HG03039 (cell line): ENCODE results near the gene MAP2K4.

ENCODE experiments used
- ATAC-seq: cut with Tn5 transposase; IDR thresholded peaks from one replicate; pipeline ENCODE4 v1.9.1; 2021; ENCODE audit warnings: mild to moderate bottlenecking, moderate library complexity; ENCODE audit not compliant: unreplicated experiment

The MAP2K4 gene

GRCh38 chr17:12035673-12036072 is 15.0 kb downstream of the MAP2K4 start:
- ATAC-seq, result no peak

DNA sequence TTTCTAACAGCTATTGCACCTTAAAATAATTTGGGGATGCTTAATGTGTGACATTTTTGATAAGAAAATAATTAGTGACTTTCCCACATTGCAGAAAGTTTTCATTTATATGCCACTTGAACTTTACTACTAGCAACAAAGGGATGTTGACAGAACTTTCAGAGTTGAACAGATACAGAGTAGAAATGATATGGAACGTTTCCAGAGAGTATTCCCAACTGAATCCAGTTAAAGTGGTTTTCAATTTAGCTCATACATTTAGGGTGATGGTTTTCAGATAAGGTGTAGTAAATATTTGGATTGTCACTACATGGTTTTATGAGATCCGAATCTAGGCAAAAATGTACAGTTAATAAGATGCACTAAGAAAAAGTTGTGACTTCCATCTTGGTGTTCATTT is 17.3 kb downstream of the MAP2K4 start:
- ATAC-seq, result no peak

- ATAC-seq, result no peak
Measured at GRCh38 chr17:12040478-12040877, 19.8 kb downstream of the MAP2K4 start.

- no peak for ATAC-seq
Measured at GRCh38 chr17:12041312-12041711, 20.6 kb downstream of the MAP2K4 start.

- ATAC-seq, result no peak
Measured at GRCh38 chr17:12043702-12044101, 23.0 kb downstream of the MAP2K4 start.

GRCh38 chr17:12046786-12047185 is 26.1 kb downstream of the MAP2K4 start:
- no peak for ATAC-seq

GRCh38 chr17:12047681-12048376 is 27.2 kb downstream of the MAP2K4 start:
- no peak for ATAC-seq

GRCh38 chr17:12048843-12049473 is 28.3 kb downstream of the MAP2K4 start:
- ATAC-seq, result no peak

DNA sequence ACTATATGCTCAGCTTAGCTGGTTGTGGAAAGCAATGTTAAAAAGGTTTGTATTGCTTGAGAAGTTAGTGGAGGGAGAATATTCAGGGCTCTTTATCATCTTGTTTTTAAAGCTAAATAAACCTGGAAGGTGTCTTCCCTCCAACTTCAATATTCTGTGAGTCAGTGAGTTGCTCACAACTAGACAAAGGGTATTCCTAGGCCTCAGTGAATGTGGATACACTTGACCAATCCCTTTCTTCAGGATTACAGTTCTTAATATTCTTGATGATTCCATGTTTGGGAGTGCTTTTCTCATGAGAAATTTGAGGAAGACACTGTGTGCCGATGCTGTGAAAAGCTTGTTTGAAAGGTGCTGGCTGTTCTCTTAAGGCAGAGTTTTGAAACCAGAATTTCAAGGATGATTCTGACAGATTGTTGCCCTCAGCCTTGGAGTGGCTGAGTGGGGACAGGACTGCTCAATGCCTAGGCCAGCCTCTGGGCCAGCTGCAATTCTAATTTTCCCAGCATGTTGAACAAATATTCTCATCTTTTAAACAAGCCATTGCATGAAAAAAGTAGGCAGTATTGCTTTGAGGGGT is 30.1 kb downstream of the MAP2K4 start:
- no peak for ATAC-seq

GRCh38 chr17:12053552-12053951 is 32.9 kb downstream of the MAP2K4 start:
- ATAC-seq, result no peak

DNA sequence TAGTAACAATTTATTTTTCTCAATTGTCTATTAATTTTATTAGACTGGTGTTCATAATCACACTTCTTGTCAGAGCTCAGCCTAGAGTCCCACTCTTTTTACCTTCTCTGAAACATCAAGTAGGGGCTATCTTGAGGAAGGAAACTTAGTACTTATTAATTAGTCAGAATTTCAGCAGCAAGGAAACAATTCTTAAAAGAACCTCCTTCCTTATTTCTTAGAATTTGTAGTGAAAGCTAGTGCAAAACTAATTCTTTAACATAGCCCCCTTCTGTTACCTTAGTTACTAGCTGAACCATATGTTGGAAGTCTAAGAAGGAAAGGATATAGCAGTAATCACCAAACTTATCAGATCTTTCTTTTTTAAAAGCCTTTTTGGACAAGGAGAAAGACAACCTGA is 35.2 kb downstream of the MAP2K4 start:
- no peak for ATAC-seq

DNA sequence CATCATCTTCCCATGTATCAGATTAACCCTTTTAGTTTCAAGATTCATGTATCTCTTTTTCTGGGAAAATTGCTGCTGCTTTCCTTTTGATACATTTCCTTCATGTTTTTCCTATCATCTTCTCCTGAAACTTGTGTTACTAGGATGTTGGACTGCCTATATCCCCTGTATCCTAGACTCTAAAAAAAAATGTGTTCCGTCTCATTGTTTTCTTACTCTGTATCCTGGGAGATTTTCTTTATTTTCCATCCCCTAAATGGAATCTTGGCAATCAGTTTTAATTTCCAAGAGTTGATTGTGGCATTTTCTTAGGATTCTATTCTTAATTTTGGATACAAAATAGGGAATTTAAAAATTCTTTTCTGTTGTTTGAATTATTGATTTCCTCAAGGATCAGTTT is 36.8 kb downstream of the MAP2K4 start:
- no peak for ATAC-seq

DNA sequence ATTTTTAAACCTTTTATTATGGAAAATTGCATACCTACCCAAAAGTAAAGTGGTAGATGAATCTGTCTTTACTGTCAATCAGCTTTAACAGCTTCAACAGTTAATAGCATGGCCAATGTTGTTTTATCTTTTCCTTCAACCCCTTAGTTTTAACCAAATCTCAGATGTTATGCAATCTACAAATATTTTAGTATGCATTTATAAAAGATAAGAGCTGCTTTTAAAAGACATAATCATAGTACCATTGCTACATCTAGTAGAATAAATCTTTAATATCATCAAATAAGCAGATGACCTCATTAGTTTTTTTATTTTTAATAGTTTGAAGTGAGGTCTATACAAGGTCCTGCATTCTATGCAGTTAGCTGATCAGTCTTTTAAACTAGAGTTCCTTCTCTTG is 37.9 kb downstream of the MAP2K4 start:
- ATAC-seq, result no peak

DNA sequence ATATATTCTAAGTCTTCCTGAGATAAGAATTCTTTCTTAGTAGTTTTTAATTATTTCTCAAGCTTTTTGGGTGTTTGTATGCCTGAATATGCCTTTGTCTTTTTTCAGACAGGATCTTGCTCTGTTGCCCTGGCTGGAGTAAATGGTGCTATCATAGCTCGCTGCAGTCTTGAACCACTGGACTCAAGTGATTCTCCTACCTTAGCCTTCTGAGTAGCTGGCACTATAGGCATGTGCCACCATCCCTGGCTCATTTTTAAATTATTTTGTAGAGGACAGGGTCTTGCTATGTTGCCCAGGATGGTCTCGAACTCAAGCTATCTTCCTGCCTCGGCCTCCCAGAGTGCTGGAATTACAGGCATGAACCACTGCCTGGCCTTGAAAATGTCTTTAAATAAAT is 41.6 kb downstream of the MAP2K4 start:
- no peak for ATAC-seq

DNA sequence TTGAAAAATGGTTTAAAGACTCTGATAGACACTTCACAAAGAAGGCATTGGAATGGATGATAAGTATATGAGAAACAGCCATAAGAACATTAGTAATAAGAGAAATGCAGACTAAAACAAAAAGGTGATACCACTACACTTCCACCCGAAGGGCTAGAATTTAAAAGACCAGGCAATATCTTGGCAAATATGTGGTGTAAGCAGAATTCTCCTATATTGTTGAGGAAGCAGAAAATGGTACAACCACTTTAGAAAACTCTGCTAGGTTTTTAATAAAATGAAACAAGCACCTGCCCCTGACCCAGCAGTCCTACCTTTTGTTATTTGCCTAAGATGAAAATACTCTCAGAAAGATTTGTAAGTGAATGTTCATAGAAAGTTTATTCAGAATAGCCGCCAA is 43.7 kb downstream of the MAP2K4 start:
- no peak for ATAC-seq

DNA sequence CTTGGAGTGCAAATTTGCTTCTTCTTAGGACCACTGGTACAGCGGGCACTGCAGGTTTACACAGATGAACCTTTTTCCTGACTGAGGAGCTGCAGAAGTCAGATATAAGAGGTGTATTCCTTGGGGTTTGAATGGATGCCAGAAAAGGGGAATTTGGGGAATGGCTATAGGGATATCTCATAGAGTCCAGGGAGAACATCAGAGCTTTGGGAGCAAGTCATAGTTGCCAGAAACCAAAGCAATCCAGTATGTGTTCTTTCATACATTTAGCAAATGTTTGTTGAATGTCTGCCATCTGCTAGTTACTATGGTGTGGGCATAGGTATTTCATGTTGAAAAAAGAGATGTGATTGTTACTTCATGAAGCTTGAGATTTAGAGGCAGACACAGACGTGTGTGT is 46.8 kb downstream of the MAP2K4 start:
- no peak for ATAC-seq

DNA sequence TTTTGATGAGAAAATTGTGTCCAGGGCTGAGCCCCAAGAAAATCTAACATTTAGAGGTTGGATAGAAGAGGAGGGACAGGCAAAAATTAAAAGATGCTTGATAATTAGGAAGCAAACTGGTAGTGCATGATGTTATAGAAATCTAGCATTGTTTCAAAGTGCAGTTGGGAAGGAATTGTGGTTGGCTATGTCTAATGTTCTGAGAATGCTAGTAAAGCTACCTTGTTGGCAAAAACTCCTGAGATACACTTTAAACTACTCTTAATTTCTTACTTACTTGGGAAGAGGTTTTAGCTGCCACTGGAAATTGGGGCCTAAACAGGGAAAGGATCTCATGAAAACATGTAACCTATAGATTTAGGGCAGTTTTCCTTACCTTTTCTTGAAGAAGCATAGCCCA is 48.3 kb downstream of the MAP2K4 start:
- no peak for ATAC-seq

DNA sequence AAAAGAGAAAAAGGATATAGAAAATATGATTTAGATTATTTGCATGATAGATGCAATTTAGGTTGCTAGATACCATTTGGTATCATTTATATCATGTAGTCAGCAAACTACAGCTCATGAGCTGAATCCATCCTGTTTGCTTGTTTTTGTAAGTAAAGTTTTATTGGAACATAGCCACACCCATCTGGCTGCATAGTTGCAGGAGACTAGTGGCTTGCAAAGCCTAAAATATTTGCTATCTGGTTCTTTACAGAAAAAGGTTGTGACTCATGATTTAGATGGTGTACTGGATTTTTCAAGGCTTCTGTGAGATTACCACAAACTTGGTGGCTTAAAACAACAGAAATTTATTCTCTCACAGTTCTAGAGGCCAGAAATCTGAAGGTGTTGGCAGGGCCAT is 49.9 kb downstream of the MAP2K4 start:
- no peak for ATAC-seq

- no peak for ATAC-seq
Measured at GRCh38 chr17:12074346-12074745, 53.7 kb downstream of the MAP2K4 start.

DNA sequence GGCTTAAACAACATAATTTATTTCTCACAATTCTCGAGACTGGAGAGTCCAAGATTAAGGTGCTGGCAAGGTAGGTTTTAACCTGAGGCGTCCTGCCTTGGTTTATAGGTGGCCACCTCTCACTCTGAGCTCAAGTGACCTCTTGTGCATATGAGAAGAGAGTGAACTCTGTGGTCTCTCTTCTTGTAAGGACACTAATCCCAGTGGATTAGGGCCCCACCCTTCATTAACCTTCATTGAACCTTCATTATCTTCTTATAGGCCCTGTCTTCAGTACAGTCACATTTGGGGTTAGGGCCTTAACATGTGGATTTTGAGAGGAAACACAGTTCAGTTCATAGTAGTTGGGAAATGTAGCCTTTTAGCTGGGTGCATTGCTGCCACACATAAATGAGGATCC is 57.1 kb downstream of the MAP2K4 start:
- ATAC-seq, result no peak

GRCh38 chr17:12078791-12079190 is 58.1 kb downstream of the MAP2K4 start:
- ATAC-seq, result no peak

GRCh38 chr17:12081720-12082119 is 61.0 kb downstream of the MAP2K4 start:
- no peak for ATAC-seq
